ENCODE measurements around the gene CPB1.

DNA sequence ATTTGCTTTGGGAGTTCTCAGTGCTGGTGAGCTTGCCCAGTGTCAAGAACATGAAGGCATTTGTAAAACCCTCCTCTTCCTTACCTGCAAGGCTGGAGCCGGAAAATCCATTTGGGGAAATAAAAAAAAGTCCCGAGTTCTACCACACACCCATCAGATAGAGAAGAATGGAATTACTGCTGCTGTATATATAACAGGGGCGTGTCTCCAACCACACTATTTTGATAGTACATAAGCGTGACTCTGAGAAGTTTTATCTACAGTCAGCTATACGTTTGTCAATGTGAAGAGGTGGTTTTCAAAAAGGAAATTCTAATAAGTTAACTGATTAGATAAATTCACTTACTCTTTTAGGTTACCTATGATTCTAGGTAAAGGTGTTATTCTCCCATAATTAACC is 36.2 kb downstream of the CPB1 start:
- TF ChIP-seq, protein P1, sequence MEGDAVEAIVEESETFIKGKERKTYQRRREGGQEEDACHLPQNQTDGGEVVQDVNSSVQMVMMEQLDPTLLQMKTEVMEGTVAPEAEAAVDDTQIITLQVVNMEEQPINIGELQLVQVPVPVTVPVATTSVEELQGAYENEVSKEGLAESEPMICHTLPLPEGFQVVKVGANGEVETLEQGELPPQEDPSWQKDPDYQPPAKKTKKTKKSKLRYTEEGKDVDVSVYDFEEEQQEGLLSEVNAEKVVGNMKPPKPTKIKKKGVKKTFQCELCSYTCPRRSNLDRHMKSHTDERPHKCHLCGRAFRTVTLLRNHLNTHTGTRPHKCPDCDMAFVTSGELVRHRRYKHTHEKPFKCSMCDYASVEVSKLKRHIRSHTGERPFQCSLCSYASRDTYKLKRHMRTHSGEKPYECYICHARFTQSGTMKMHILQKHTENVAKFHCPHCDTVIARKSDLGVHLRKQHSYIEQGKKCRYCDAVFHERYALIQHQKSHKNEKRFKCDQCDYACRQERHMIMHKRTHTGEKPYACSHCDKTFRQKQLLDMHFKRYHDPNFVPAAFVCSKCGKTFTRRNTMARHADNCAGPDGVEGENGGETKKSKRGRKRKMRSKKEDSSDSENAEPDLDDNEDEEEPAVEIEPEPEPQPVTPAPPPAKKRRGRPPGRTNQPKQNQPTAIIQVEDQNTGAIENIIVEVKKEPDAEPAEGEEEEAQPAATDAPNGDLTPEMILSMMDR (IDR thresholded peaks at IDR 0.05 in 8 of 11, conservative IDR thresholded peaks at IDR 0.05 in 3 of 11): no peak
- TF ChIP-seq POLR2AphosphoS5 (IDR thresholded peaks at IDR 0.05) (no peak), POLR2A (IDR thresholded peaks at IDR 0.05) (no peak)

All from spleen (tissue), 7 donors.